ENCODE measurements around the gene OASL. TPM values are rescaled to one million over a fixed set of nuclear protein-coding genes. Genes with fewer than 3 reads are reported as not detected.

The OASL gene
- total RNA-seq, 1 donor from 2014 or later: 0.19 TPM

GRCh38 chr12:121021754-121022153, 17.3 kb downstream of the OASL start:
- no peak for DNase-seq (ENCODE audit: extremely low spot score, unreplicated experiment)
- Mint-ChIP-seq H3K27ac (no peak overlapping the region), H3K36me3 (no peaks in the 10 kb centered on the region), H3K27me3 (peaks cover 4% of the 10 kb centered on the region), H3K4me1 (ENCODE audit: unreplicated experiment) (peaks cover 3% of the 10 kb centered on the region), H3K4me3 (no peak overlapping the region), H3K9me3 (no peaks in the 10 kb centered on the region)
- no peak for TF ChIP-seq CTCF (conservative IDR thresholded peaks at IDR 0.05)

GRCh38 chr12:121018860-121019617, 20.0 kb downstream of the OASL start:
- no peak for TF ChIP-seq CTCF (conservative IDR thresholded peaks at IDR 0.05)
- H3K4me3 Mint-ChIP-seq: no peak overlapping the region
- DNase-seq (ENCODE audit: extremely low spot score, unreplicated experiment): no peak
- peaks cover 4% of the 10 kb centered on the region for H3K27me3 Mint-ChIP-seq
- peaks cover 15% of the 10 kb centered on the region for H3K4me1 Mint-ChIP-seq (ENCODE audit: unreplicated experiment)
- no peak overlapping the region for H3K27ac Mint-ChIP-seq
- no peaks in the 10 kb centered on the region for H3K9me3 Mint-ChIP-seq
- no peaks in the 10 kb centered on the region for H3K36me3 Mint-ChIP-seq

GRCh38 chr12:121017966-121018491, 21.0 kb downstream of the OASL start:
- Mint-ChIP-seq H3K9me3 (no peaks in the 10 kb centered on the region), H3K4me3 (no peak overlapping the region), H3K36me3 (no peaks in the 10 kb centered on the region), H3K27me3 (peaks cover 4% of the 10 kb centered on the region), H3K4me1 (ENCODE audit: unreplicated experiment) (peaks cover 15% of the 10 kb centered on the region), H3K27ac (no peak overlapping the region)
- DNase-seq (ENCODE audit: extremely low spot score, unreplicated experiment): no peak
- no peak for TF ChIP-seq CTCF (conservative IDR thresholded peaks at IDR 0.05)

- no peaks in the 10 kb centered on the region for H3K36me3 Mint-ChIP-seq
- H3K4me3 Mint-ChIP-seq: peak within 1 kb of the TSS; percentile 98
- no peak for TF ChIP-seq CTCF (conservative IDR thresholded peaks at IDR 0.05)
- H3K4me1 Mint-ChIP-seq (ENCODE audit: unreplicated experiment): peaks cover 15% of the 10 kb centered on the region
- no peaks in the 10 kb centered on the region for H3K9me3 Mint-ChIP-seq
- H3K27me3 Mint-ChIP-seq: peaks cover 3% of the 10 kb centered on the region
- peak; percentile 89 for DNase-seq (ENCODE audit: extremely low spot score, unreplicated experiment)
- H3K27ac Mint-ChIP-seq: peak within 1 kb of the TSS; percentile 93
Observed at GRCh38 chr12:121015825-121016766, 22.9 kb downstream of the OASL start, which contains the start of gene C12orf43. C12orf43 (minus strand) TSS chr12:121016487; CDS start chr12:121016474, 13 bp downstream.

GRCh38 chr12:121013715-121014114, 25.3 kb downstream of the OASL start:
- Mint-ChIP-seq H3K27me3 (no peaks in the 10 kb centered on the region), H3K27ac (no peak overlapping the region), H3K4me3 (peak overlapping the region; percentile 64), H3K9me3 (no peaks in the 10 kb centered on the region), H3K36me3 (no peaks in the 10 kb centered on the region), H3K4me1 (ENCODE audit: unreplicated experiment) (peaks cover 15% of the 10 kb centered on the region)
- TF ChIP-seq CTCF (conservative IDR thresholded peaks at IDR 0.05): peak; percentile 29
- DNase-seq (ENCODE audit: extremely low spot score, unreplicated experiment): no peak

Measured in type B pancreatic cell (in vitro differentiated cells).